IMR-90 (cell line): ENCODE measurements around the gene KBTBD4.

Experiments used
- CTCF ChIP-seq: conservative IDR thresholded peaks from 2 replicates; pipeline ENCODE4 v1.5.1; 2012; ENCODE audit warnings: mild to moderate bottlenecking, low read depth, low read length, improper control_type of control experiment
- MAFK ChIP-seq: IDR thresholded peaks from 2 replicates; pipeline ENCODE4 v1.6.1; 2012; ENCODE audit warnings: low read depth, low read length, improper control_type of control experiment
- MAZ ChIP-seq: IDR thresholded peaks from 2 replicates; pipeline ENCODE4 v1.6.1; 2012; ENCODE audit warnings: low read depth, mild to moderate bottlenecking, low read length, improper control_type of control experiment, moderate library complexity, borderline replicate concordance
- POLR2A ChIP-seq: IDR thresholded peaks from 2 replicates; pipeline ENCODE4 v1.6.1; 2012; ENCODE audit warnings: mild to moderate bottlenecking, low read depth, low read length
- RAD21 ChIP-seq: IDR thresholded peaks from 2 replicates; pipeline ENCODE4 v1.6.1; 2012; ENCODE audit warnings: low read length, improper control_type of control experiment
- RFX5 ChIP-seq: IDR thresholded peaks from 2 replicates; pipeline ENCODE4 v1.8.0; 2012; ENCODE audit warnings: low read depth, mild to moderate bottlenecking, low read length, moderate library complexity
- TF ChIP-seq, protein P1 (sequence below): fragments of 150-350 bp; IDR thresholded peaks from 2 replicates; pipeline ENCODE4 v1.6.1; 2017; ENCODE audit warnings: mild to moderate bottlenecking, antibody characterized with exemption, low read length, low read depth

DNA sequence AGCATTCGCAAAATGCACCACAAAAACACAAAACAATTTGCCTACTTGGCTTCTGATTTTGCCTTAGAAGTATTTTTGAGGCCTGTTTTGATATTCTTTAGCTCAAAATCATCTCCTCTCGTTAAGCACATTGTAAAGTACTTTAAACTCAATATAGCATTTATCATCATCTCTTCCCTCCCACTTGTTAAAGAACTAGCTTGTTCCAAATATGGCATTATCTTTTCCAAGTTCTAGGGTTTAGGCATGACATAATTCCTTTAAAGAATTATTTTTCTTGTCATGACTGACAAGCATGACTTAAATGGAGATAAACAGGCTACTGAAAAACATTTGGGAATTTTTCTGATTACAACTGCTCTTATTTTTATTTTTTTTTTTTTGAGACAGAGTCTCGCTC is 47.1 kb downstream of the KBTBD4 start:
- TF ChIP-seq RFX5 (no peak), CTCF (no peak), MAZ (no peak), POLR2A (no peak), RAD21 (no peak), MAFK (no peak)
- TF ChIP-seq, protein P1, sequence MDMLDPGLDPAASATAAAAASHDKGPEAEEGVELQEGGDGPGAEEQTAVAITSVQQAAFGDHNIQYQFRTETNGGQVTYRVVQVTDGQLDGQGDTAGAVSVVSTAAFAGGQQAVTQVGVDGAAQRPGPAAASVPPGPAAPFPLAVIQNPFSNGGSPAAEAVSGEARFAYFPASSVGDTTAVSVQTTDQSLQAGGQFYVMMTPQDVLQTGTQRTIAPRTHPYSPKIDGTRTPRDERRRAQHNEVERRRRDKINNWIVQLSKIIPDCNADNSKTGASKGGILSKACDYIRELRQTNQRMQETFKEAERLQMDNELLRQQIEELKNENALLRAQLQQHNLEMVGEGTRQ, result no peak
